HG02884 (cell line): ENCODE data around the gene GATA3.

Source experiments
- ATAC-seq: cut with Tn5 transposase; IDR thresholded peaks from one replicate; pipeline ENCODE4 v1.9.1; 2021; ENCODE audit warnings: mild to moderate bottlenecking, moderate library complexity; ENCODE audit not compliant: unreplicated experiment

GATA3 gene

GRCh38 chr10:8037941-8038894 lies 16.3 kb upstream of the GATA3 start:
- no peak for ATAC-seq

- ATAC-seq, result no peak
These were observed 15.1 kb upstream of the GATA3 start for GRCh38 chr10:8039321-8039881.

GRCh38 chr10:8040651-8041050 lies 13.8 kb upstream of the GATA3 start:
- no peak for ATAC-seq

- ATAC-seq, result no peak
These were observed 13.1 kb upstream of the GATA3 start for GRCh38 chr10:8041284-8041991.

- ATAC-seq, result no peak
These were observed 12.3 kb upstream of the GATA3 start for GRCh38 chr10:8041992-8042720.

DNA sequence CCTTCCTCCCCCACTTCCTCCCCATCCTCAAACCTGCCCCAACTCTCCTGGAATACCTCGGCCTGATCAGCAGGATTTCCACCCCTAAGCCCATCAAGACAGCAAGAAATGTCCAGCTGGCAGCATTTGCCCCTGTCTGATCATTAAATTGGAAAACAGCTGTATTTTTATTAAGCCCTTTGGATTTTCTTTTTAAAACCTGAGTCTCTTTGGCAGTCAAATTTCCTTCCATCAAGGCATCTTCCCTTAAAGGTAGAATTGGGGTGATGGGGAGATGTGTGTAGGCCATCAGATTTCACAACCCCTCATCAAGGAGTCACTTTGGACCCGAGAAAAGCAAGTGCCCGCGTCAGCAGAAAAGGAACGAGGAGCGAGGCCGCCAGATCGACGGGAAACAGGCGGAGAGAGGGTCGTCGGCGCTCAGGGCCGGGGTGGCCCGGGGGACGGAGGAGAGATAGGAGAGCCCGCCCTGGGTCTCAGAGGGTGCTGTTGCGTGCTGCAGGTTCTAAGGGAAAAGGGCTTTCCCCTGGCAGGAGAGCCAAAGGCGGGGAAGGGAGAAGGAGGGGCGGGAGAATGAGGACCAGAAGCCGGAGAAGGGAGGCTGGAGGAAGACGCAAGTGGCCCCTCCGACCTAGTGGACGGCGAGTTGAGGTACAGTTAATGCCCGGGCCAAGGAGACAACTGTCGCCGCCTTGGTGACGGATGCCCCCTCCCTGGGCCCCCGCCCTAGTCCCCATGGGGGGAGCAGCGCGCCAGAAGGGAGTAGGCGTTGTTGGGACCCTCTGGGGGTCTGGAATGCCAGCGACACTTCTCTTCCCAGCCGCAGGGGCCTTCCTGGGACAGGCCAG lies 11.5 kb upstream of the GATA3 start:
- no peak for ATAC-seq

GRCh38 chr10:8043569-8044306 lies 10.8 kb upstream of the GATA3 start:
- no peak for ATAC-seq

DNA sequence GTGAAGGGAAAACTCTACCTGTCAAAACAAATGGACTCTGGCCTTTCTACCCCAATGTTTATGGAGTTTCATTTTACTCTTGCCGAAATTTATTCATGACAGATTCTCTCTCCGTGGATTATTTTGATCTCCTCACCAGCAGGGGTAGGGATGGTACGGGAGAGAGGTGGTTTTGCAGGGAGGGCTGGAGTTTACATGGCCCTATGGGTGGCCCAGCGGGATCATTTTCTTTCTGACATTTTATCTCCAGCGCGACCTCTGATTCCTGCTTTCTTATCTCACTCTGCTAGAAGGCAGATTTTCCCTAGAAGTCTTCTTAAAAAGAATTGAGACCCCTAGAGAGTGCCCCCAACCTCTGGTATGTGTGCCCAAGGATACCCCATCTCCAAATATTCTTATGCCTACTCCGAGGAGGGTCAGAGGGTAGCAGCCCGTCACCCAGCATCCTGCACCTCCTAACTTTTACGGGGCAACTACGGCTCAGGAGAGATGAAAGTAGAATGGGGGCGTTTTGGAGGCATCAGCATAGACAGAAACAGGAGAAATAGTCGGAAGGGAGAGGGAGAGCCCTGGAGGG lies 10.1 kb upstream of the GATA3 start:
- no peak for ATAC-seq

- ATAC-seq, result no peak
These were observed 9.4 kb upstream of the GATA3 start for GRCh38 chr10:8044908-8045725.

DNA sequence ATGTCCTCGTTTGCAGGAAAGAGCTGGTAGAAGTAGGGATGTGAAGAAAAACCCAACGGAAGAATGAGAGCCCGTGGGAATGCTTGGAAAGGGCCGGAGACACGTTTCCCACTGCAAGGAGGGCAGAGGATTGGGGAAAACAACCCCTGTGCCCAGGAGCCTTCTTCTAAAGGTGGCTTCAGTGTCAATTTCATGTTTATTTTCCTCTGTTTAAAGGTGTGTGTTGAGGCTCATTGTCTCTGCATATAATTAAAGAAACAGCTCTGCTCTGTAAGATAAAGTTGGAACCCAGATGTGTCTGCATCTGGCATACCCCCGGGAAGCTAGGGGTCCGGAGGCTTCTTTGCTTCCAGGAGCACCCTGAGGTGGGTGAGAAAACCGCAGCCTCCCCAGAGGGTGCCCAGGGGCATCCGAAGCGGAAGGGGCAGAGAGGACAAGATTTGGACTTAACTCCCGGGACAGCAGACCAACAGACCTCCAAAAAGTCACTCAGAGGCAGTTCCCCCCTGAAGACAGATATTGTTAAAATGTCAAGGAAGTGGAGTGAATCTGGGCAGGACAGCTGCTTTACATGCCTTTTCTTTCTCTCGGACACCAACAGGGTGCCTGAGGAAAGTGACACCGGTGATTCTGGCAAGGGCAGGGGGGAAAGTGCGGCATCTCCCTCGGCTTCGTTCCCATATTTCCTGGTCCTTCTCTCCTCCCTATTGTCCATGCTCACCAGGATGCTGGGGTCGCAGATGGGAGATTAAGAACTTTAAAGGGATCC lies 8.6 kb upstream of the GATA3 start:
- ATAC-seq, result no peak

DNA sequence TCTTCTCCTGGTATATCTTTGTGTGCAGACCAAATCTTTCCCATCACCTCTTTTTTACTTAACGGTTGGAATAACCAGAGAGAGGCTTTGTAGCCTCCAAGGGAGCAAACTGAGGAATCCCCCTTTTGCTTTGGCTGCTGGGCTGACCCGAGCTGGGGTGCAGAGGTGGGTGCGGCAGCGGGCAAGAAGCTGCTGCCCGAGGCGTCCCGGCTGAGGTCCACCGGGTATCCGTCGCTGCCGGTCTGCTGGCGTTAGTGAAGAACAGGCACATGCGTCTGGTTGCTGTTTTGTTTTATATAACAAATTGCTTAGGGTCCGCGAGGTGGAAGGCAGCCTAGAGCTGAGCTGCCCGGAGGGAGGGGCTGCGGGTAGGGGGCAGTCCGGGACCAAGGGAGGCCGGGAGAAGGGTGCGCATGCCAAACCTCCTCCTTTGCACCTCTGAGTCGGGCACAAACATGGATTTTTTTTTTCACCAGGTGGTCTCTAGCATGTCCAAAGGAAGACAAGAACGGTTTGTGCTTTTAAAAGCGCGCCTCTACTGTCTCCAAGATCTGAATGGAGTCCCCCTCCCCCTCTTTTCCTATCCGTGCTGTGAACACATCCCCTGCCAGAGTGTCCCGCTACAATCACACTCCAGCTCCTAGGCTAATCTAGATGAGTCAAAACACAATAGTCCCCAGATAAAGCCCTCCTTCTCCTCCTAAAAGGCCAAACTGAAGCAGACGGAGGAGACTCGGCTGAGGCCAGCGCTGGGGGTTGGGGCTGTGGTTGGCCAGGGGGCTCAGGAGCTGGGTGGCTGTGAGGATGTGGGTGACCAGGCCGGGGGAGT lies 6.8 kb upstream of the GATA3 start:
- ATAC-seq, result no peak

- no peak for ATAC-seq
These were observed 6.0 kb upstream of the GATA3 start for GRCh38 chr10:8048281-8049008.

- no peak for ATAC-seq
These were observed 5.2 kb upstream of the GATA3 start for GRCh38 chr10:8049045-8049864.

GRCh38 chr10:8049865-8050555 lies 4.5 kb upstream of the GATA3 start:
- no peak for ATAC-seq
